Mesenchymal stem cell (in vitro differentiated cells and primary cell): Measurements from ENCODE around the gene PGBD2. TPM values are rescaled to one million over a fixed set of nuclear protein-coding genes. Genes with fewer than 3 reads are reported as not detected.
"Not testable (repeated sequence)": the region's sequence is repeated elsewhere in the genome, so short reads cannot be mapped to it uniquely, and the experiment has no call there.

ENCODE experiments used
- DNase-seq: peaks from one replicate; pipeline ENCODE4 v3.0.0-alpha.2; 2013
- H2AFZ ChIP-seq: one replicate; pipeline ENCODE4 v1.6.1; 2013; ENCODE audit warnings: low read depth, mild to moderate bottlenecking, control low read depth, inconsistent platforms, low read length, moderate library complexity
- H2AK5ac ChIP-seq: 2 replicates; pipeline ENCODE4 v1.6.1; 2013; ENCODE audit warnings: low read length, moderate library complexity, mild to moderate bottlenecking, inconsistent platforms; ENCODE audit not compliant: severe bottlenecking
- H2BK120ac ChIP-seq: one replicate; pipeline ENCODE4 v1.6.1; 2013; ENCODE audit warnings: low read depth, mild to moderate bottlenecking, inconsistent platforms, low read length, moderate library complexity
- H2BK12ac ChIP-seq, 2 experiments: one replicate each; pipeline ENCODE4 v1.6.1; 2013; ENCODE audit warnings: inconsistent platforms in 2 of 2, low read length in 2 of 2, mild to moderate bottlenecking in 2 of 2, moderate library complexity in 2 of 2, control low read depth in 1 of 2
- H2BK15ac ChIP-seq: one replicate; pipeline ENCODE4 v1.6.1; 2013; ENCODE audit warnings: mild to moderate bottlenecking, low read depth, inconsistent platforms; ENCODE audit not compliant: poor library complexity, severe bottlenecking
- H2BK5ac ChIP-seq: 2 replicates; pipeline ENCODE4 v1.6.1; 2013; ENCODE audit warnings: low read depth, mild to moderate bottlenecking, low read length, control low read depth, inconsistent platforms; ENCODE audit not compliant: poor library complexity, severe bottlenecking
- H3K14ac ChIP-seq, 2 experiments: one replicate each; pipeline ENCODE4 v1.6.1; 2013; ENCODE audit warnings: inconsistent platforms in 2 of 2, low read length in 2 of 2, control low read depth in 1 of 2, mild to moderate bottlenecking in 1 of 2, moderate library complexity in 1 of 2
- H3K18ac ChIP-seq, 2 experiments: one replicate each; pipeline ENCODE4 v1.6.1; 2013; ENCODE audit warnings: inconsistent platforms in 2 of 2, low read length in 2 of 2, control low read depth in 1 of 2, low read depth in 1 of 2, mild to moderate bottlenecking in 1 of 2
- H3K23ac ChIP-seq, 2 experiments: one replicate each; pipeline ENCODE4 v1.6.1; 2013; ENCODE audit warnings: inconsistent platforms in 2 of 2, low read length in 2 of 2, mild to moderate bottlenecking in 2 of 2, moderate library complexity in 2 of 2, control low read depth in 1 of 2
- H3K27ac ChIP-seq: 2 replicates; pipeline ENCODE4 v1.5.1; 2013; ENCODE audit warnings: mild to moderate bottlenecking, moderate library complexity, low read length, control low read depth, inconsistent platforms; ENCODE audit not compliant: poor library complexity, severe bottlenecking
- H3K27me3 ChIP-seq, 2 experiments: 2 replicates each; pipeline versions ENCODE4 v1.6.1 to v1.7.0; 2013; ENCODE audit warnings: low read length in 2 of 2, mild to moderate bottlenecking in 2 of 2, moderate library complexity in 2 of 2, control low read depth in 1 of 2, inconsistent platforms in 1 of 2; ENCODE audit not compliant: control insufficient read depth in 1 of 2, insufficient read depth in 1 of 2
- H3K36me3 ChIP-seq, 2 experiments: 2 replicates each; pipeline versions ENCODE4 v1.6.1 to v1.7.0; 2013; ENCODE audit warnings: low read length in 2 of 2, control low read depth in 1 of 2, inconsistent platforms in 1 of 2, low read depth in 1 of 2, mild to moderate bottlenecking in 1 of 2; ENCODE audit not compliant: insufficient read depth in 2 of 2, control insufficient read depth in 1 of 2
- H3K4ac ChIP-seq, 2 experiments: one replicate each; pipeline ENCODE4 v1.6.1; 2013; ENCODE audit warnings: inconsistent platforms in 2 of 2, low read length in 2 of 2, mild to moderate bottlenecking in 2 of 2, moderate library complexity in 2 of 2, control low read depth in 1 of 2, low read depth in 1 of 2
- H3K4me1 ChIP-seq: 2 replicates; pipeline ENCODE4 v1.6.1; 2013; ENCODE audit warnings: low read depth, low read length, control low read depth; ENCODE audit not compliant: control insufficient read depth, insufficient read depth
- H3K4me2 ChIP-seq: 2 replicates; pipeline ENCODE4 v1.6.1; 2013; ENCODE audit warnings: low read length, mild to moderate bottlenecking, inconsistent platforms; ENCODE audit not compliant: poor library complexity, severe bottlenecking
- H3K4me3 ChIP-seq, 2 experiments: 2 replicates each; pipeline versions ENCODE4 v1.5.1 to v1.7.0; 2013; ENCODE audit warnings: low read length in 2 of 2, mild to moderate bottlenecking in 2 of 2, control low read depth in 1 of 2, low read depth in 1 of 2; ENCODE audit not compliant: insufficient read depth in 1 of 2
- H3K79me1 ChIP-seq: replicated peaks from 2 replicates; pipeline ENCODE4 v1.6.1; 2013; ENCODE audit warnings: mild to moderate bottlenecking, control low read depth, low read length, inconsistent platforms; ENCODE audit not compliant: poor library complexity, severe bottlenecking
- H3K9ac ChIP-seq: 2 replicates; pipeline ENCODE4 v1.7.0; 2013; ENCODE audit warnings: mild to moderate bottlenecking, low read length, moderate library complexity
- H3K9me3 ChIP-seq: 2 replicates; pipeline ENCODE4 v1.7.0; 2013; ENCODE audit warnings: mild to moderate bottlenecking, low read length; ENCODE audit not compliant: control insufficient read depth
- H4K8ac ChIP-seq: one replicate; pipeline ENCODE4 v1.6.1; 2013; ENCODE audit warnings: inconsistent platforms, mild to moderate bottlenecking, low read length, moderate library complexity
- H4K91ac ChIP-seq: one replicate; pipeline ENCODE4 v1.6.1; 2013; ENCODE audit warnings: mild to moderate bottlenecking, low read length, inconsistent platforms
- WGBS: methylation state at CpG from one replicate; pipeline ENCODE4 v1.1.7; 2013; ENCODE audit warnings: mixed read lengths; 5-methylcytosine and 5-hydroxymethylcytosine counted together
- small RNA-seq: library from polyadenylated mRNA; stranded (forward); fragments of <200 nt; extraction: miRNeasy Mini kit (QIAGEN cat#:217004); gene quantifications from one replicate; pipeline ENCODE3, GENCODE V24; 2013; ENCODE audit warnings: low read depth

Gene PGBD2

DNA sequence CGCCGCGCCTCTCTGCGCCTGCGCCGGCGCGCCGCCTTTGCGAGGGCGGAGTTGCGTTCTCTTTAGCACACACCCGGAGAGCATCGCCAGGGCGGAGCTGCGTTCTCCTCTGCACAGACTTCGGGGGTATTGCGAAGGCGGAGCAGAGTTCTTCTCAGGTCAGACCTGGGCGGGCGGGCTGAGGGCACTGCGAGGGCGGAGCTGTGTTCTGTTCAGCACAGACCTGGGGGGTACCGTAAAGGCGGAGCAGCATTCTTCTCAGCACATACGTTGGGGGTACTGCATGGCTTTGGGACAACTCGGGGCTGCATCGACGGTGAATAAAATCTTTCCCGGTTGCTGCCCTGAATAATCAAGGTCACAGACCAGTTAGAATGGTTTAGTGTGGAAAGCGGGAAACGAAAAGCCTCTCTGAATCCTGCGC is 39.0 kb downstream of the PGBD2 start:
- H3K9ac ChIP-seq, H3K18ac ChIP-seq, H4K8ac ChIP-seq, H3K27ac ChIP-seq, H2BK15ac ChIP-seq, H3K4me1 ChIP-seq, H2AK5ac ChIP-seq, H3K4me2 ChIP-seq, H2BK120ac ChIP-seq, H3K14ac ChIP-seq, H3K36me3 ChIP-seq, H3K27me3 ChIP-seq, H3K4ac ChIP-seq, H2AFZ ChIP-seq, H2BK5ac ChIP-seq, DNase-seq, H3K4me3 ChIP-seq, H2BK12ac ChIP-seq, H4K91ac ChIP-seq, H3K79me1 ChIP-seq, H3K23ac ChIP-seq, H3K9me3 ChIP-seq: not testable (repeated sequence)
- 97% methylated on average over 5 of the region's 33 CpGs for WGBS

DNA sequence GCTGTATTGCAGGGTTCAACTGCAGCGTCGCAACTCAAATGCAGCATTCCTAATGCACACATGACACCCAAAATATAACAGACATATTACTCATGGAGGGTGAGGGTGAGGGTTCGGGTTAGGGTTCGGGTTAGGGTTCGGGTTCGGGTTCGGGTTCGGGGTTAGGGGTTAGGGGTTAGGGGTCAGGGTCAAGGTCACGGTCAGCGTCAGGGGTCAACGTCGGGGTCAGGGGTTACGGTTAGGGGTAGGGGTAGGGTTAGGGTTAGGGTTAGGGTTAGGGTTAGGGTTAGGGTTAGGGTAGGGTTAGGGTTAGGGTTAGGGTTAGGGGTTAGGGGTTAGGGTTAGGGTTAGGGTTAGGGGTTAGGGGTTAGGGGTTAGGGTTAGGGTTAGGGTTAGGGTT is 39.4 kb downstream of the PGBD2 start:
- not testable (repeated sequence) for H3K27me3 ChIP-seq, H2AFZ ChIP-seq, H3K27ac ChIP-seq, H3K9ac ChIP-seq, H2BK5ac ChIP-seq, H3K14ac ChIP-seq, H3K4ac ChIP-seq, H3K79me1 ChIP-seq, H3K18ac ChIP-seq, H3K36me3 ChIP-seq, H2BK12ac ChIP-seq, H3K4me1 ChIP-seq, H4K8ac ChIP-seq, H2BK15ac ChIP-seq, H2AK5ac ChIP-seq, H4K91ac ChIP-seq, H3K4me3 ChIP-seq, H2BK120ac ChIP-seq, H3K4me2 ChIP-seq, H3K23ac ChIP-seq, DNase-seq, H3K9me3 ChIP-seq
- 100% methylated on average over 2 of the region's 13 CpGs for WGBS

DNA sequence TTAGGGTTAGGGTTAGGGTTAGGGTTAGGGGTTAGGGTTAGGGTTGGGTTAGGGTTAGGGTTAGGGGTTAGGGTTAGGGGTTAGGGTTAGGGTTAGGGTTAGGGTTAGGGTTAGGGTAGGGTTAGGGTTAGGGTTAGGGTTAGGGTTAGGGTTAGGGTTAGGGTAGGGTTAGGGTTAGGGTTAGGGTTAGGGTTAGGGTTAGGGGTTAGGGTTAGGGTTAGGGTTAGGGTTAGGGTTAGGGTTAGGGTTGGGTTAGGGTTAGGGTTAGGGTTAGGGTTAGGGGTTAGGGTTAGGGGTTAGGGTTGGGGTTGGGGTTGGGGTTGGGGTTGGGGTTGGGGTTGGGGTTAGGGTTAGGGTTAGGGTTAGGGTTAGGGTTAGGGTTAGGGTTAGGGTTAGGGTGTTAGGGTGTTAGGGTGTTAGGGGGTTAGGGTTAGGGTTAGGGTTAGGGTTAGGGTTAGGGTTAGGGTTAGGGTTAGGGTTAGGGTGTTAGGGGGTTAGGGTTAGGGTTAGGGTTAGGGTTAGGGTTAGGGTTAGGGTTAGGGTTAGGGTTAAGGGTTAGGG is 39.9 kb downstream of the PGBD2 start:
- H3K79me1 ChIP-seq, H2BK15ac ChIP-seq, H2AFZ ChIP-seq, H3K9ac ChIP-seq, H3K27ac ChIP-seq, H3K14ac ChIP-seq, H3K4ac ChIP-seq, H2BK120ac ChIP-seq, H3K23ac ChIP-seq, H2BK5ac ChIP-seq, H2BK12ac ChIP-seq, H2AK5ac ChIP-seq, H3K9me3 ChIP-seq, H3K4me2 ChIP-seq, H3K18ac ChIP-seq, H3K4me1 ChIP-seq, H4K91ac ChIP-seq, H4K8ac ChIP-seq, DNase-seq, H3K36me3 ChIP-seq, H3K27me3 ChIP-seq, H3K4me3 ChIP-seq: not testable (repeated sequence)

Small RNAs within 50 kb of the gene (small RNA-seq; reads per million reads assigned to genes)
- gene RNU6-1205P: not detected
